Type B pancreatic cell (in vitro differentiated cells): ENCODE results near the gene LRRC36. TPM values are rescaled to one million over a fixed set of nuclear protein-coding genes. Genes with fewer than 3 reads are reported as not detected.

Experiments used
- DNase-seq: peaks from one replicate; pipeline ENCODE4 v3.0.0; 2021; ENCODE audit warnings: mixed read lengths; ENCODE audit not compliant: unreplicated experiment; ENCODE audit errors: extremely low spot score
- H3K27ac Mint-ChIP-seq: 2 replicates; pipeline ENCODE4 v1.8.0; 2021; ENCODE audit warnings: mild to moderate bottlenecking, mixed read lengths
- H3K27me3 Mint-ChIP-seq: 2 replicates; pipeline ENCODE4 v1.8.0; 2021; ENCODE audit warnings: mixed read lengths
- H3K36me3 Mint-ChIP-seq: 2 replicates; pipeline ENCODE4 v1.8.0; 2021; ENCODE audit warnings: mixed read lengths
- H3K4me1 Mint-ChIP-seq: one replicate; pipeline ENCODE4 v1.8.0; 2021; ENCODE audit warnings: mixed read lengths; ENCODE audit not compliant: unreplicated experiment
- H3K4me3 Mint-ChIP-seq: 2 replicates; pipeline ENCODE4 v1.8.0; 2021; ENCODE audit warnings: mild to moderate bottlenecking, mixed read lengths
- H3K9me3 Mint-ChIP-seq: 2 replicates; pipeline ENCODE4 v1.8.0; 2021; ENCODE audit warnings: mixed read lengths
- total RNA-seq: library from RNA; stranded (reverse); gene quantifications from 2 replicates; pipeline ENCODE4 v1.2.1, GENCODE V29; 2021; ENCODE audit warnings: low replicate concordance
- TF ChIP-seq, protein P1 (sequence below): fragments of 200-600 bp; sonication (generic); conservative IDR thresholded peaks from 2 replicates; pipeline ENCODE4 v1.5.0; 2021; ENCODE audit warnings: antibody characterized with exemption, mild to moderate bottlenecking

LRRC36 gene
- total RNA-seq, 1 donor from 2014 or later = 1.1 TPM

DNA sequence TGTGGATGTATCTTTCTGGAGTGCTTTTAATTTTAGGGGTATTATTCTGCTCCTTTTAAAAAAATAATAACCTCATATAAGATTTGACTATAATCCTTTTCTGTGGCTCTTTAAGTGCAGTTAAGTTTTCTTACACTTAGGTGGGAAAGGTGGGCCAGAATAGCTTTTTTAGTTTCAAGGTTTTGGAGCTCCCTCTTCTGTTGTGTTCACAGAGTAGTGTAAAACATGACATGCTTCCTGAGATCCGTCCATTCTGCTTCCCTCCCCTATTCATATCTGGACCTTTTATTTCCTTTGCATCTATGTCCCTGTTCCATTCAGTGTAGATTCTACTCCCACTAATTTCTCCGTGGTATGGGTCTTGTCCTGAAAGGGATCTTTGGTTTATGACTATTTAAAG, 12.8 kb downstream of the LRRC36 start:
- Mint-ChIP-seq H3K4me3 (no peak overlapping the region), H3K4me1 (no peaks in the 10 kb centered on the region), H3K27me3 (no peaks in the 10 kb centered on the region), H3K36me3 (no peaks in the 10 kb centered on the region), H3K9me3 (peaks cover 8% of the 10 kb centered on the region), H3K27ac (no peak overlapping the region)
- DNase-seq = no peak
- TF ChIP-seq, protein P1, sequence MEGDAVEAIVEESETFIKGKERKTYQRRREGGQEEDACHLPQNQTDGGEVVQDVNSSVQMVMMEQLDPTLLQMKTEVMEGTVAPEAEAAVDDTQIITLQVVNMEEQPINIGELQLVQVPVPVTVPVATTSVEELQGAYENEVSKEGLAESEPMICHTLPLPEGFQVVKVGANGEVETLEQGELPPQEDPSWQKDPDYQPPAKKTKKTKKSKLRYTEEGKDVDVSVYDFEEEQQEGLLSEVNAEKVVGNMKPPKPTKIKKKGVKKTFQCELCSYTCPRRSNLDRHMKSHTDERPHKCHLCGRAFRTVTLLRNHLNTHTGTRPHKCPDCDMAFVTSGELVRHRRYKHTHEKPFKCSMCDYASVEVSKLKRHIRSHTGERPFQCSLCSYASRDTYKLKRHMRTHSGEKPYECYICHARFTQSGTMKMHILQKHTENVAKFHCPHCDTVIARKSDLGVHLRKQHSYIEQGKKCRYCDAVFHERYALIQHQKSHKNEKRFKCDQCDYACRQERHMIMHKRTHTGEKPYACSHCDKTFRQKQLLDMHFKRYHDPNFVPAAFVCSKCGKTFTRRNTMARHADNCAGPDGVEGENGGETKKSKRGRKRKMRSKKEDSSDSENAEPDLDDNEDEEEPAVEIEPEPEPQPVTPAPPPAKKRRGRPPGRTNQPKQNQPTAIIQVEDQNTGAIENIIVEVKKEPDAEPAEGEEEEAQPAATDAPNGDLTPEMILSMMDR = no peak

DNA sequence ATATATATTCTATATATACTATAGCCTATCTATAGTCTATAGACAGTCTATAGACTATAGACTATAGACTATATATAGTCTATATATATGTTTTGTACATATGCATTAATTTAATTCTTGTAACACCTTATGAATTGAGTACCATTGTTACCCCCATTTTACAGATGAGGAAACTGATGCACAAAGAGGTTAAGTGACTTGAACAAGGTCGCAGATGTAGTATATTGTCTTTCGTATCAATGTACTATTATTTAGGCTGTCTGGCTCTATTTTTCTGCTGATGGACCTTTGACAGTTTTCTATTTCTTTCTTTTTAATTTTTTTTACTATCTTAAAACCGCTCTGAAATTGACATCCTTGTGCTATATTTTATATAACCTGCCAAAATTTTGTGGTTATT, 14.6 kb downstream of the LRRC36 start:
- no peak overlapping the region for H3K27ac Mint-ChIP-seq

DNA sequence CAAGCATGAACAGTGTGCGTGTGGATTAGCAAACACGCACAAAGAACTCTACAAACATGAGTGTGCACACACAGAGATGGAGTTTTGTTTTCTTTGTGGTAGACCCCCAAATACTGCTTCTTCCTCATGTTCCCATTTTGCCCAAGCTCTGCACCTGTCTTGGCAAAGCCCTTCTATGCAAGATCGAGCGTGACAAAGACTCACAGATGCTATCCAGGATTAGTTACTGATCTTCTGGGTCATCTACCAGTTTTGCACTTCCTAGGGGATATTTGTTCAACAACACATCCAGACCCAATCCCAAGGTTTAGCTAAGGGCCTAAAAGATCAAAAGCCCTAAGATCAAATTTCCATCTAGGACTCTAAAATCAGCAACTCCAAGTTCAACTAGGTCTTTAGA, 16.0 kb downstream of the LRRC36 start:
- Mint-ChIP-seq H3K36me3 (no peaks in the 10 kb centered on the region), H3K4me3 (no peak overlapping the region), H3K27me3 (peaks cover 5% of the 10 kb centered on the region), H3K27ac (no peak overlapping the region), H3K4me1 (no peaks in the 10 kb centered on the region), H3K9me3 (no peaks in the 10 kb centered on the region)
- DNase-seq = no peak
- TF ChIP-seq, protein P1 = no peak

More for the DNA sequence above, 14.6 kb downstream of the LRRC36 start:
- TF ChIP-seq, protein P1 = no peak
- Mint-ChIP-seq H3K36me3 (no peaks in the 10 kb centered on the region), H3K4me1 (no peaks in the 10 kb centered on the region), H3K9me3 (peaks cover under 1% of the 10 kb centered on the region), H3K4me3 (no peak overlapping the region), H3K27me3 (peaks cover 5% of the 10 kb centered on the region)
- DNase-seq = no peak

DNA sequence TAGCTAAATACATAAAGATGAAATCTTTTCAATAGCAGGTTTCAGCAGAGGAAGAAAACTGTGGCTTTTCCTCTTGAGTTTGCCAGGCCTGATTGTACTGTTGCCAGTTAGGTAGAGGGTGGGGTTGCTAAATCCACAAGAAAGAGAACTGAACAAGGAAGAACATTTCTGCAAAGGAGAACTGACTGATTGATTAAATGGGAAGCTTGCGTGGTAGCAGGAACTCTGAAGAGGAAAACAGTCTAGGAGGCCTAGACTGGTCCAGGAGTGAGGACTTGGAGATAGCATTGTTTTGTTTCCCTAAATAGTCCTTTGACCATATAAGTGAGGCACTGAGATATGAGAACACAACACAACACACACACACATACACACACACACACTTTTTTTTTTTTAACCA, 18.8 kb downstream of the LRRC36 start:
- no peak overlapping the region for H3K4me3 Mint-ChIP-seq
- H3K27ac Mint-ChIP-seq = no peak overlapping the region
- no peaks in the 10 kb centered on the region for H3K4me1 Mint-ChIP-seq
- TF ChIP-seq, protein P1 = no peak
- H3K9me3 Mint-ChIP-seq = no peaks in the 10 kb centered on the region
- peaks cover 5% of the 10 kb centered on the region for H3K27me3 Mint-ChIP-seq
- no peak for DNase-seq
- H3K36me3 Mint-ChIP-seq = no peaks in the 10 kb centered on the region

DNA sequence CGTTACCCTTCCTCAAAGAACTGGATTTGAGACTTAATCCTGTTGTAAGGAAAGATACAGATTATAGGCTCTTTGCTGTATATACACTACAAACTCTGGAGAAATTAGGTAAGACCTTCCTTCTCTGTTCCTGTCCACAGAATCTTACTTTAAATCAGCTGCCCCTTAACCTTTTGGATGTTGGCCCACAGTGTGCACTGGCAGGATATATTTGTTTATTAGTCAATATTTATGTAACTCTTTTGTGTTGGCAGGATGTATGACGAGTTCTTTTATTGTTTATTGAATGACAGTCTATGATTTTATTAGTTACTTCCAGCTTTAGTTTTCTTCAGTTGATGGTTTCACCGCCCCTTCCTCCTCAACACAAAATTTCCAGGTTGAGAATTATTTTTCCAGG, 19.7 kb downstream of the LRRC36 start:
- H3K4me3 Mint-ChIP-seq = no peak overlapping the region

More for the DNA sequence above, 19.7 kb downstream of the LRRC36 start:
- Mint-ChIP-seq H3K27ac (no peak overlapping the region), H3K36me3 (no peaks in the 10 kb centered on the region), H3K27me3 (peaks cover 5% of the 10 kb centered on the region), H3K9me3 (no peaks in the 10 kb centered on the region), H3K4me1 (no peaks in the 10 kb centered on the region)
- DNase-seq = no peak
- TF ChIP-seq, protein P1 = no peak
